ENCODE results near the gene PGM2L1.
"Not testable (repeated sequence)": the region's sequence is repeated elsewhere in the genome, so short reads cannot be mapped to it uniquely, and the experiment has no call there.

The PGM2L1 gene

DNA sequence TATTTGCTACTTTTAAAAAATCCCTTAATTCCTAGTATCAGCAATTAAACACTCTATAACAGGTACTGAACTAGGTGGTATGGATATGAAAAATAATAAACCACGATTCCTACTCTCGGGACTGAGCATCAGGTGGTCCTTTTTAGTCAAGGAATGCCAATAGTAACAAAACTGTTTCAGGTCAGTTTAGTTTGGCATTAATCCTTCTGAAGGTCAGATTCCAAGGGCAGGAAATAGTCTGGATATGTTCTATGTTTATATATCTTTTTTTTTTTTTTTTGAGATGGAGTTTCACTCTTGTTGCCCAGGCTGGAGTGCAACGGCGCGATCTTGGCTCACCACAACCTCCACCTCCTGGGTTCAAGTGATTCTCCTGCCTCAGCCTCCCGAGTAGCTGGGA, 67.2 kb downstream of the PGM2L1 start:
- not testable (repeated sequence) for DNase-seq

DNA sequence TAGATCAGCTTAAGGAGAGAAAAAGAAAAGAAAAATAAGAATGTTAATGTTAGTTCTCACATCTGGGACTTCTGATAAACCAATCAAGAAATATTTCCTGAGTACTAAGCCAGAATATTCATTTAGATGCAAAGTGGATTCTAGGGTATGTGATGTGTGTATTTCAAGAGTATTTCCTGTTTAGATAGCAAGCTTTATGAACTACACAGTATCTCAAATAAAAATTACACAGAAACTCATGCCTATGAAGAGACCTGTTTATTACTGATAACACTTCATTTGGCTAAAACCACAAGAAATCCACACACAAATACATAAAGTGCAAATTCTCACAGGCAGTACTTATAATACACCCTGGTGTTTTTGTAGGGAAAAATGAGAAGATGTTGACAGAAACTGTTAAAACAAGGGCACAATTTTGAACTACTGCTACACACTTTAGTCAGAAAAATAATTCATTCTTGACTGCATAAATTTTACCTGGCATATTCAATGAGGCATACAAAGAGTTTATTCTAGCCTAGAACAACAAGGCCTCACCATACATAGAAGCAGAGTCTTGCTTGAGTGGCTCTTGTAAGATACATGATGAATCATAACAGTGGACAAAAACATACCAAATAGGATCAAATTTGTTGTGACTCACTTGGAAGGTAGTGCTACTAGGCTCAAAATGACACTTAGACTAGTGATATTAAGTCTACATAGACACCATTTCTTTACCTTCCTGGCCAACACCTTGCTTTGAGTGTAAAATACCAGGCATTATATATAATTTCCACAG, 68.0 kb downstream of the PGM2L1 start:
- DNase-seq, result no peak

GRCh38 chr11:74327076-74327475, 71.2 kb downstream of the PGM2L1 start:
- no peak for DNase-seq

DNA sequence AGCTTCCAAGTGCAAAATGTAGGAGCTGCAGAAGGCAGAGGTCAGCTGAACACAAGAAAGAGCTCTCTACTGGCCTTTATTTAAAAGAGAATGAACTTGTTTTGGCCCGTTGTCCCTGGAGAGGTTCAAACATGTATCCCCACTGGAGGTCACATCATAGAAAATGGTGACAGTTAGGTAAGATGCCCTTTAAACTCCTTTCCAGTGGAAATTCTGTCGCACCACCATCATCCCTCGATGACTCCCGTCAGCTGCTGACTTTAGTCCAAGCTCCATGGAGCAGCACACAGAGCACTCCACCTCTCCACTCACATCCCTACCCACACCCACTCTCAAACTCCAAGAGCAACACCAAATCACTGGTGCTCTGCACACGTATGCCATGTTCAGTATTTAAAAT, 71.6 kb downstream of the PGM2L1 start:
- no peak for DNase-seq

DNA sequence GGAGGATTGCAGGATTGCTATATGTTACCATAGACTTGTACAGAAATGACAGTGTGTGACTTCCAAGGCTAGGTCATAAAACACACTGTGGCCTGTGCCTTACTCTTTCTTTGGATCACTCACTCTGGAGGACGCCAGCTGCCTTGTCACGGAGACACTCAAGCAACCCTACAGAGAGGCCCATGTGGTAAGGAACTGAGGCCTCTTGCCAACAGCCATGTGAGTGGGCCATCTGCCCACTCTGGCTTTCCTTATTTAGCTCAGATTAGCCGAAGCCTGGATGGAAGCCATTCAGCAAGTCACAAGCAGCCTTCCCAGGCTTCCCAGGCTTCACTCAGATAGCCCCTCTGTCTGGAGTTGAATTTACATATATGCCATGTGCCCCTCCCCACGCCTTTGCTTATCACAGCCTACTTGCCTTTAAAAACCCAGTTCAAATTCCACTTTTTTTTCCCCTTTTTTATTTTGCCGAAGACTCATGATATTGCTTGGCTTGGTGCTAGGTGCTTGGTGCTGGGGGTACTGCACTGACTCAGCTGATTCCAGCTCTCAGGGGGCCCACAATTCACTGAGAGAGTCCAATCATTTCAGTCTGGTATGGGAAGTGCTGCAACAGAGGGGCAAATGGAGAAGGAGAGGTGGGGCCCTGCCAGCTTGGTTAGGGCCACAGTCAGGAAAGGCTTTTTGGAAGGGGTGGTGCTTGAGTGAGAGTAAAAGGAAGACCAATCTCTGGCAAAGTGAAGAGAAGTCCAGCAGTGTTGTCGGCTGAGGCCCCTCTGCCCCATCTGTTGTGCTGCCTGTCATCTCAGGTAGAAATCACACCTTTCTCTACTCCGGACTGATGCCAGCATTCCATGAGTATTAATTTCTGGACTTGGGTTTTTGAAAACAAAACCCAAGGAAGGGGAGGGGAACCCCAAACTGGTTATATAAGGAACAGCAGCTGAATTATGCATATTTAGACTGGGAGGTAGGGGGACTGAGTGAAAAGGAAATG, 72.3 kb downstream of the PGM2L1 start:
- DNase-seq, result no peak

GRCh38 chr11:74322667-74323066, 75.6 kb downstream of the PGM2L1 start:
- DNase-seq, result no peak

DNA sequence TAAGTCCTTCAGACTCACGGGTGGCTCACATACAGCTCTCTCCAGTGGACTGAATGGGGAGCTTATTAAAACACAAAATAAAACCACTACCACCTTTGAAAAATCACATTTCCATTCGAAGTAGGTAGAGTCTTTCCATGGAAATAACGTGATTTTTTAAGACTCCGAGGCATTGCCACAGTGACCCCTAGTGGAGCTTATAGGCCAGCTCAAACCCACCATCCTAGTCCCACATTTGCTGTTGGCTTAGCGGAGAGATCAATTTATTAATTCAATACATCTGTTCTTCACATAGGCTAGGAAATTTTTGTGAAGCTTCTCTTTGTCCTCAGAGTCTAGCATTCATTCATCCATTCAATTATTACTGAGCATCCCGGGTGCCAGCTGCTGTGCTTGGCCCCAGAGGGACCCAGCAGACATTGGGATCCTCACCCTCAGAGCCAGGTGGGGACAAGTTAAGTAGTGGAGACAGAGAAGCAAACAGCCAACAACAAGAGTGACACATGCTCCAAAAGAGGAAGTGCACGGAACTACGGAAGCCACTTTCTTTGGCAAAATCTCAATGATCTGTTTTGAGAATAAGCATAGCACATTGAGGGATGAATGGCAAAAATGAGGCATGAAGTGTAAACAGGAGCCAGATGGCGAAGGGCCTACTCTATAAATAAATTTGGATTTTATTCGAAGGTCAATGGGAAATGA, 76.6 kb downstream of the PGM2L1 start:
- DNase-seq, result peak; percentile 38

- no peak for DNase-seq
These were observed 77.7 kb downstream of the PGM2L1 start for GRCh38 chr11:74320538-74320937.

- DNase-seq, result no peak
These were observed 79.0 kb downstream of the PGM2L1 start for GRCh38 chr11:74319139-74319816.

DNA sequence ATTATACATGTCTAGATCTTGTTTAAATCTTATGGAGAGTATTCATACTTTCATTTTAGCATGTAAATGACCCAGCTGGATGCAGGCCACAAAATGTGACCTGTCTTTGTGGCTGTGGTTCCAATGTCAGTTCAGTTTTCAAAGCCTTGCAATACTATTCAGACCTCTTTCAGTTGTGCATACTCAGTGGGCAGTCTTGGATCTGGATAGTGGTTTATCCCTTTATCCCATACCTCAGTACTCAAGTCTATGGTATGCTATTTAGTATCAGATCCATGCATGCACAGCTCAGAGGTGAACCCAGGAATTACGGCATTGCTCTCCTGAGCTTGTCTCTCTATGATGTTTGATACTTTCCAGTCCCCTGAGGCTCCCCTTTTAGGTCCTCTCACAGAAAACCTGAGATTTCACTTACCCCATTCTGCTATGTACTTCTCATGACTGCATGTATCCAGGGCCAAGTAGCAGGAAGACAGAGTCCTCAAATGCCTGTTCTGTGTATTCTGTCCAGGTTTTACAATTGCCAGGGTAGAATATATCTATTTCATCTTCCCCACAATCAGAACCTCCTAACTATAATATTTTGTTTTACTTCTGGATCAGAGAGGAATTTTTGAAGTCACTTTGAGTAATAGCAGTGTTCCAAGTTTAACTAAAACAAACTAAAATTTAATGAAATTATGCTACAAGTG, 79.8 kb downstream of the PGM2L1 start:
- DNase-seq, result no peak

- DNase-seq, result no peak
These were observed 81.3 kb downstream of the PGM2L1 start for GRCh38 chr11:74316772-74317505.

DNA sequence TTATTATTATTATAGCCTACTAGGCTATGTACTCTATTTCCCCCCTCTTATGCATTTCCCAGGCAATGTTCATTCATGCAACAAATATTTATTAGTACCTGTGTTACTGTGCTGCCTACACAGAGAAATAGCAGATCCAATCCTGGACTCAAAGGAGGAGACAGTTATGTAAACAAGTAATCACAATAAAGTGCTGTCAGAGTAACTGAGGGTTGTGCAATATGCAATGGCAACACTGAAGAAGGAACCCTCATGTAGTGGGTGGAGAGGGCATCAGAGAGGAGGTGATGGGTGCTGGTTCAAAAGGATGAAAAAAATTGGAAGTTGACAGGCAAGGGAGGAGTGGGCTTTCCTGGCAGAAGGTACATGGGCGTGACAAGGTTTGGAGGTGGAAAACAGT, 85.9 kb downstream of the PGM2L1 start:
- no peak for DNase-seq

- no peak for DNase-seq
These were observed 86.8 kb downstream of the PGM2L1 start, which contains the start of gene P4HA3 for GRCh38 chr11:74311352-74311926. Gene P4HA3, minus strand, starts transcription at chr11:74311640. Its CDS starts 29 bp downstream, at chr11:74311611.

DNA sequence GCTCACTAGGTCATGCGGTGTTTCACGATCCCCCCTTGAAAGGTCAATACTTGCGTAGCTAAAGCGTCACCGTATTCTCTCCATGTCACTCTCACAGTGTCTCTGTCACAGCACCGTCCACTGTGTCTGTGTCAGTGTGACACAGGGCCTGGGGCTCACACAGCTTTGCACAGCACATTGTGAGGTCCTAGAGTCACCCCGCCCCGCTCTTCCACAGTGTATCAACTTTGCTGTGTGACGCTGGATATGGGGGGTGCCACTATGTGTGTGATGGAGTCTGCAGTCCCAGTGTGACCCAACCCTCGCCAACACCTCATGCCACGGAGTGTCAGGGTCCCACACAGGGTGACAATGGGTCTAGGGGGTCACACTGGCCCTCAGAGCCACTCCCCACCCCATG, 87.4 kb downstream of the PGM2L1 start:
- no peak for DNase-seq

- DNase-seq, result no peak
These were observed 90.8 kb downstream of the PGM2L1 start for GRCh38 chr11:74307434-74307833.

- no peak for DNase-seq
These were observed 91.6 kb downstream of the PGM2L1 start for GRCh38 chr11:74306435-74307175.

DNA sequence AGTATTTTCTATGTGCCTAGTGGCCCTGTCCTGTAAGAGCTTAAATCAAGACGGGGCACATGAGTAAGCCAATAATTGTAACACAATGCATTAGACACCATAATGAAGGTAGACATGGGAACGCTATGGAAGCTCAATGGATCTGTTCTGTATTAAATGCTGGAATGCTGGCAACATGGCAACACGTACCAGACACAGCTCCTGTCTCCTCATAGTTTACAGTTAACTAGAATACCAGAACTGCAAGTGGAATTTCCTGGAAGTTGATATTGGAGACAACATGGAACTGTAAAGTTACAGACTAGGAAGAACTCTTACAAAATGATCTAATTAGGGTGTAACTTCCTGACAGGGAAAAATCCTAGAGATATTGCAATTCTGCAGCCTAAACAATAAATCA, 99.2 kb downstream of the PGM2L1 start:
- DNase-seq, result no peak

DNA sequence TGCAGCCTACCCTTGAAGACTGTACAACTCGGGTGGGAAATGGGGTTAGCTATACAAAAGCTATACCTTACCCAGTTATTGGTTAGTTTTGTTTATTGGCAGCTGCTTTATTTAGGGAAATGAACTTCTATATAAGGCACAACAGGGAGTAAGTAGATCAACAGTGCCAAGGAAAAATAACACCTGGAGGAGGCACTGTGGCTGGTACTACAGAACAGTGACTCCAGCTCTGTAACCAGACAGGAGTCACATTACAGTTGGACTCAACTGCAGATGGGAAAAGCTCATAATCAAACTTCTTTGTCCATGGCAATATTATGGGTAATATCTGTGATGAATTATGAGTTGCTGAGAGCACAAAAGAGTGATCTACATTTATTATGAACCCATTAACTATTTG, 100.7 kb downstream of the PGM2L1 start:
- no peak for DNase-seq

- no peak for DNase-seq
These were observed 109.3 kb downstream of the PGM2L1 start for GRCh38 chr11:74288911-74289310.

GRCh38 chr11:74288161-74288560, 110.1 kb downstream of the PGM2L1 start:
- no peak for DNase-seq
